ENCODE data around the gene CPXM2.

- TF ChIP-seq CTCF (IDR thresholded peaks at IDR 0.05 in 2 of 3, conservative IDR thresholded peaks at IDR 0.05 in 1 of 3; ENCODE audit: borderline replicate concordance in 1 of 3, insufficient read depth in 1 of 3, low read depth in 2 of 3, low read length in 2 of 3) (no peak), POLR2A (IDR thresholded peaks at IDR 0.05; ENCODE audit: borderline replicate concordance, extremely low read depth, insufficient read depth, insufficient read length) (no peak), JUND (IDR thresholded peaks at IDR 0.05) (no peak), SIN3A (IDR thresholded peaks at IDR 0.05; ENCODE audit: low read depth) (no peak), MAX (IDR thresholded peaks at IDR 0.05) (no peak), POLR2AphosphoS5 (IDR thresholded peaks at IDR 0.05; ENCODE audit: low read depth, low read length) (no peak), ELF1 (IDR thresholded peaks at IDR 0.05; ENCODE audit: borderline replicate concordance, low read depth) (no peak), CEBPB (IDR thresholded peaks at IDR 0.05; ENCODE audit: low read depth) (no peak), REST (IDR thresholded peaks at IDR 0.05; ENCODE audit: low read depth) (no peak)
Observed at GRCh38 chr10:123864923-123865322, 26.7 kb downstream of the CPXM2 start.

Measured in HCT116 (cell line).